ENCODE results near the gene ZNF736.
"Not testable (repeated sequence)": the region's sequence is repeated elsewhere in the genome, so short reads cannot be mapped to it uniquely, and the experiment has no call there.

The ZNF736 gene

DNA sequence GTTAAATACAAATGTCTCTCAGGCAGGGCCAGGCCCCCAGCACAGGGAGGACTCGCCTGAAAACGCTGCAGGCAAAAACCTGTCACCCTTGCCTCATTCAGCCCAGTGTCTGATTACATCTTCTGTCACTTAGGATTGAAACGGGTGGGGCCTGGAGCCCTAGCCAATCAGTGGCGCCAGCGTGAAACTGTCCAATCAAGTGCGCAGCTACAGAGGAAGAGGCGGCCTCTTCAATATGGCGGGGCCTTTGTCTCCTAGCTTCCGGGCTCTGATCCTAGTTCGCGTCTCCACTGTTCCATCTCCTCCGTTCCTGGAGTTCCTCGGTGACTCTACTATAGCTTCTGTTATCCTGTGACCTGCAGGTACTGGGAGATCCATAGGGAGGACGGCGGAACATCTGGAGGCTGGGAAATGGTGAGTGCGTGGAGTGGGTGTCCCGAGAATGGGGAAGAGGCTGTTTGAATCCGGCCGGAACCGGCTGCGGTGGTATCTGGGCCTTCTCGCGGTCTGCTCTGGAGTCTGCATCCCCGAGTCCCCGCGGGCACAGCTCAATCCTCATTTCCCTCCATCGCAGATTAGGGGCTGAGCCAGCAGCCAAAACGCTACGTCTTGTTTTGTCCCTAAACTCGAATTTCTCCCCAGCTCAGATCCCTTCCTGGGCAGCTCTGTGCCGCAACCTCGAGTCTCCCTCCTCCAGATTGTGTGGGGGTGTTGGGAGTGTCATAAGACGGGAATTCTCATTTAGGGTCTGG is at the start of gene ZNF736:
TSS of gene ZNF736 (plus strand) at position 222 of the 752 bp plus-strand sequence. CDS start at position 412, 190 bp downstream.
- DNase-seq (ENCODE audit: low spot score), result no peak

DNA sequence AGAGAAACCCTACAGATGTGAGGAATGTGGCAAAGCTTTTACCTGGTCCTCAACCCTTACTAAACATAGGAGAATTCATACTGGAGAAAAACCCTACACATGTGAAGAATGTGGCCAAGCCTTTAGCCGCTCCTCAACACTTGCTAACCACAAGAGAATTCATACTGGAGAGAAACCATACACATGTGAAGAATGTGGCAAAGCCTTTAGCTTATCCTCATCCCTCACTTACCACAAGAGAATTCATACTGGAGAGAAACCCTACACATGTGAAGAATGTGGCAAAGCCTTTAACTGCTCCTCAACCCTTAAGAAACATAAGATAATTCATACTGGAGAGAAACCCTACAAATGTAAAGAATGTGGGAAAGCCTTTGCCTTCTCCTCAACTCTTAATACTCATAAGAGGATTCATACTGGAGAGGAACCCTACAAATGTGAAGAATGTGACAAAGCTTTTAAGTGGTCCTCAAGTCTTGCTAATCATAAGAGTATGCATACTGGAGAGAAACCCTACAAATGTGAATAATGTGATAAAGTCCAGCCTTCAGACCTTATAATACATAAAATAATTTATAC is 47.3 kb upstream of the ZNF736 start:
- DNase-seq (ENCODE audit: low spot score), result no peak

DNA sequence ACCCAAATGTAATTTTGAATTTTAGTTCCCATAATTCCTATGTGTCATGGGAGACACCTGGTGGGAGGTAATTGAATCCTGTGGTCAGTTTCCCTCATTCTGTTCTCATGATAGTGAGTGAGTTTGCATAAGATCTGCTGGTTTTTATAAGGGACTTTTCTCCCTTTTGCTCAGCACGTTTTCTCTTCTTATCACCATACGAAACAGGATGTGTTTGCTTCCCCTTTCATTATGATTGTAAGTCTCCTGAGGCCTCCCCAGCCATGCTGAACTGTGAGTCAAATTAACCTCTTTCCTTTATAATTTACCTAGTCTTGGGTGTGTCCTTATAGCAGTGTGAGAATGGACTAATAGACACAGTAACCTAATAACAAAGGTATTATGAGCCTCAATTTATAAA is 36.1 kb upstream of the ZNF736 start:
- DNase-seq (ENCODE audit: low spot score), result no peak

DNA sequence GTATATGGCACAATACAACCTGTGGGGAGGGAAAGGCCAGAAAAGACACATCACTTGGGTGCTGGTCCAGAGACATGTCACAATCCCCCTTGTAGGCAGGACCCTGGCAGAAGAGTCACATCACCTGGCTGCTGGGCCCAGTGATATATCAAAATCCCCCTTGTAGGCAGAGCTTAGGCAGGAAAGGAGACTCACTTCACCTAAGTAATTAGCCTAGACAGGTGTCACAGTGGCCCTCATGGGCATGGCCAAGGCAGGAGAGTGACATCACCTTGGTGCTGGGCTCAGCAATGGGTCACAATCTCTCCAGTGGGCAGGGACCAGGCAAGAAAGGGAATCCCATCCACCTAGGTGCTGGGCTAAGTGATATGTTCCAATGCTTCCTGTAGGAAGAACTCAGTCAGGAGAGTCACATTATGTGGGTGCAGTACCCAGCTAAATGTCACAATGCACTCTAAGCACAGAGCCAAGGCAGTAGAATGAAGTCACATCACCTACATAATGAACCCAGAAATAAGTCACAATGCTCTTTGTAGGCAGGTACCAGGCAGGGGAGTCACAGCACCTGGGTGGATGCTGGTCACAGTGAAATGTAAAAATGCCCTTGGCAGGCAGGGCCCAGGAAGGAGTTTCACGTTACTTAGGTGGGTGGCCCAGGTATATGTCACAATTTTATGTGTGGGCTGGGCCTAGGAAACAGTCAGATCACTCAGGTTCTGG is 18.9 kb upstream of the ZNF736 start:
- no peak for DNase-seq (ENCODE audit: low spot score)

DNA sequence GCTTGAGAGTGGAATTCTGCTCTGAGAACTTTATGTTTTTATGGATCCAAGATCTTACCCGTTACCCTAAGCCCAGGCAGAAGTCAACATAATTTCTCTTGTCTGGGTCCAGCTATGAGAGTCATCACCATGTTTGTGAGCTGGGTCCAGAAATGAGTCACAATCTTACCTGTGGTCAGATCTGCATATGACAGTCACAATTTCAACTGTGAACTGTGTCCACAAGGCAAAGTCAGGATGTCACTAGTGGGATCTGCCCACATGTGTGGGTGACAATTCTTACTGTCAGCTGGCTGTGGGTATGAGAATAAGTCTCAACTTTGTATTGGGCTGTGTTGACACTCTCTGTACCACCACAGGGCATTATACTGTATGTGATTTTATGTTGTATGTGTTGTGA is 16.3 kb upstream of the ZNF736 start:
- DNase-seq (ENCODE audit: low spot score), result not testable (repeated sequence)

DNA sequence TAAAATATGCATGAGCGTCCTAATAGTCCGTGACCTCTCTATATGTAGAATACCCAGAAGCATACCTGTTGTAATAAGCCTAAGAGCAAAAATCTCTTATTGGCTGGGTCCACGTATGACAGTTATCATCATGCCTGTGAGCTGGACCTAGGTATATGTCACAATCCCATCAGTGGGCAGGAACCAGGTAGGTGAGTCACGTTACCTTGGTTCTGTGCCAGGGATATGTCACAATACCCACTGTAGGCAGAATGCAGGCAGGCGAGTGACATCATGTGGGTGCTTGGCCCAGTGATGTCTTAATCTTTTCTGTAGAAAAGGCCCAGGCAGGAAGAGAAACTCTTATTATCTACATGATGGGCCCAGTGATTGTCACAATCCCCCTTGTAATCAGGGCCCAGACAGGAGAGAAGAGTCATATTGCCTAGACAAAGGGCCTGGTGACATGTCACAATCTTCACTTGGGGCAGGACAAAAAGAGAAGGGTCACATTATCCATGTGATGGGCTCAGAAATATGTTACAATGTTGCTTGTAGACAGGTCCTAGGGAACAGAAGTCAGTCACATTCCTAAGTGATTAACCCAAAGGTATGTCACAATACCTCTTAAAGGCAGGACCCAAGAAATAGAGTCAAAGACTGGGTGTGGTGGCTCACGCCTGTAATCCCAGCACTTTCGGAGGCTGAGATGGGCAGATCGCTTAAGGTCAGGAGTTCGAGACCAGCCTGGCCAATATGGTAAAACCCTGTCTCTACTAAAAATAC is 12.9 kb upstream of the ZNF736 start:
- peak; percentile 8 for DNase-seq (ENCODE audit: low spot score)

DNA sequence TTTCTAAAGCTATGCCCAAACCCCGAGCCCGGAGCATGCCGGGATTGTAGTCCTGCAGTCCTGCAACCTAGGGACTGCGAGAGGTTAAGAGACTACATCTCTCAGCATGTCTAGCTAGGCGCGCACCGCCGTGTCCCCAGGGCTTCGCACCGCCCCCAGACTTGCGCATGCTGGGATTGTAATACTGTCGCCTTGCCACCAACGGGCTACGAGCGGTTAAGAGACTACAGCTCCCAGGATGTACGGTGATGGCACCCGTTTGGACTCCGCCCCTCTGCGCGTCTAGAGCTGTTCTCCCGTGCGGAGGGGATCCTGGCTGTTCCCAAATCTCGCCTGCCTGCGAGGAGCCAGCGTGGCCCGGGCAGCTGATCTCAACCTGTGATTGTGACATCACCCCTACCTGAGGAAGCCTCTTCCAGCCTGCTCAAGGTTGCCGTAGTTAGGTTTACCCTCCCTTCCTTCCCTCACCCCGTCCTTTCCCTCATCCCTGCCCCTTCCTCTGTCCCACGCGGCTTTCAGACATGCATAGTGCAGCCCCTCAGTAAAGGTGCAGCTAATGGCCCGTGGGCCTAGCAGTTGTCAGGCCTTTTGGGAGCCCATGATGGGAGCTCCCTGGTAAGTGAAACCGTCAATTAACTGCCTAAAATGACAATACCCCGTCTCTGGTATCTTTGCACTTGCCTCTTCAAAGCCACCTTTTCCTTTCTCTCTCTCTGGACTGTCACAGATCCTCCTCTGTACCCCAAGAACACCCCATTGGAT is 6.3 kb upstream of the ZNF736 start:
- no peak for DNase-seq (ENCODE audit: low spot score)

DNA sequence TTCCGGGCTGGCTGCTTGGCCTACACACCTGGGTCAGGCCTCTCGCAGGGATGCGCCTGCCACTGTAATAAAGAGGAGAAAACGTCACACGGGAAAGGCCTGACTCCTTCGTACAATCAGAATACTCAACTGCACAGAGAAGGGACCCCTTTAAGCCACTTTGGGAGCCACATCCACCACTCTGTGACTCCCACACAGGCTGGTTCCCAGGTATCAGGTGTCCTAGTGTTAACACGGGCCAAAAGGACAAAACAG is 5.8 kb upstream of the ZNF736 start:
- no peak for DNase-seq (ENCODE audit: low spot score)

DNA sequence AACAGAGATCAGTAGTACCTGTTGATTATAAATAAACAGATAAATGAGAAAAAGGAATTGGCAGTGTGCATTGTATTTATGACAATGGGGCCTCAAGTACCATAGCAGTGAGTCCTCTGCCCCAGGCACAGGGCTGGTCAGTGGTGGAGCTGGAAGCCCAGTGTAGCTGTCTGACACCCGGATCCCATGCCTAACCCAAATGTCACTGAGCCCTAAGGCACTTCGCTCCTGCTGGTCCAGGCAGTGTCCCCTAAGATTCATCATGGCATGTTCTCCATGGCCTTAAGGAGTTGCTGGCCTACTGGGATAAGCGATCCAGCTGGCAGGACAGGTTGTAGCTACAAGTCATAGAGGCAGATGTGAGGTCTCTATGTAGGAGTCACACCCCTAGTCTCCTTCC is 3.3 kb upstream of the ZNF736 start:
- no peak for DNase-seq (ENCODE audit: low spot score)

DNA sequence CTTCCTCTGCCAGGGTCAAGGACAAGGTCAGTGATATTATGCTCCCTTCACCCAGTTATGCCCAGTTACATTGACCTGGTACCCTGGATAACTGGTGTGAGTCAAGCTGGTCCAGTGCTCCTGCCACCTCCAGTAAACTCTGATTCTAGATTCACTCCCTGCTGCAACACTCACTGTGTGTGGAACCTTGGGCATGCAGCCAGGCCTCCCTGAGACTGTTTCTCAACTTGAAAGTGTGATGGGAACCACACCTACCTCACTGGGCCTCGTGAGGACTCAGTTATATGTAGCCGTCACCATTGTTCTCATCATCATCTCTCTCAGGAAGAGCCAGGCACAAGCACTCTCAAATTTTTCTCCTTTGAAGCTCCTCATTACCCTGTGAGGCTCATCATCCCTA is 935 bp upstream of the ZNF736 start:
- no peak for DNase-seq (ENCODE audit: low spot score)

DNA sequence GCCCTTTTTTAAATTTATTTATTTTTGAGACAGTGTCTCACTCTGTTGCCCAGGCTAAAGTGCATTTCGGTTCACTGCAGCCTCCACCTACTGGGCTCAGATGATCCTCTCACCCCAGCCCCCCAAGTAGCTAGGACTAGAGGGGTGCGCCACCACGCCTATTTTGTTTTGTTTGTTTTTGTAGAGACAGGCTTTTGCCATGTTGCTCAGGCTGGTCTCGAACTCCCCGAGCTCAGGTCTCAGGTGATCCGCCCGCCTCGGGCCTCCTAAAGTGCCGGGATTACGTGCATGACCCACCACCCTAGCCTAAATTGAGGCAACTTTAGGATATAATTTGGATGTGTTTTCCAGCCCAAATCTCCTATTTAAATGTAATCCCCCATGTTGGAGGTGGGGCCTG is 805 bp downstream of the ZNF736 start:
- DNase-seq (ENCODE audit: low spot score), result no peak

DNA sequence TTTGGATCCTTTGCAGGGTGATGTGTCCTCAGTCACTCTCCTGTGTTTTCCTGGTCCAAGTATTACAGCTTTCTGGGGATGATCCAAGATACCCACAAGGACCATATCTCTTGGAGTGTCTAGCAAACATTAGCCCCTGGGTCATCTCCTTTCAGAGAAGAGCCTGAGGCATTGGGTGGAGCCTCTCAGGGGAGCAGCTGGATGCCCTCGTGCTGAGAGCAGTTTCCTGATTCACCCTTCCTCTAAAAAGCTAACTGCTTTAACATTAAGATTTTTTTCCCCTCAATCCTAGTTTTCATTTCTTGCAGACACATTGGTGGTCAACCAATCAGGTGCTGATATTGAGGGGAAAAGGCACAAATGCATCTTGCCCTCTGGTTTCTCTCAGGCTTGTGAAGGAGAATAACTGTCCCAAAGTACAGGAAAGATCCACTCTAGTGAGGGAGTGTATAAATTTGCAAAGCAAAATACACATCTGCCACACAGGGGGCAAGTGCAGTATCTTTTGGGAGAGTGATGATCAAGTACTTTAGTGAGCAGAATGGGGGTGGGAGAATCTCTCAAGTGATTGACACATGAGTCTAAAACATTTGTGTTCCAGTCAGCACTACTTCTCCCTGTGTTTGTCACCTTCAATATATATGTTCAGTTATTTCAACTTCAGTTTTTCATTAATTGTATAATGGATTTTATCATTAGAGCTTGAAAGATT is 2.4 kb downstream of the ZNF736 start:
- not testable (repeated sequence) for DNase-seq (ENCODE audit: low spot score)

DNA sequence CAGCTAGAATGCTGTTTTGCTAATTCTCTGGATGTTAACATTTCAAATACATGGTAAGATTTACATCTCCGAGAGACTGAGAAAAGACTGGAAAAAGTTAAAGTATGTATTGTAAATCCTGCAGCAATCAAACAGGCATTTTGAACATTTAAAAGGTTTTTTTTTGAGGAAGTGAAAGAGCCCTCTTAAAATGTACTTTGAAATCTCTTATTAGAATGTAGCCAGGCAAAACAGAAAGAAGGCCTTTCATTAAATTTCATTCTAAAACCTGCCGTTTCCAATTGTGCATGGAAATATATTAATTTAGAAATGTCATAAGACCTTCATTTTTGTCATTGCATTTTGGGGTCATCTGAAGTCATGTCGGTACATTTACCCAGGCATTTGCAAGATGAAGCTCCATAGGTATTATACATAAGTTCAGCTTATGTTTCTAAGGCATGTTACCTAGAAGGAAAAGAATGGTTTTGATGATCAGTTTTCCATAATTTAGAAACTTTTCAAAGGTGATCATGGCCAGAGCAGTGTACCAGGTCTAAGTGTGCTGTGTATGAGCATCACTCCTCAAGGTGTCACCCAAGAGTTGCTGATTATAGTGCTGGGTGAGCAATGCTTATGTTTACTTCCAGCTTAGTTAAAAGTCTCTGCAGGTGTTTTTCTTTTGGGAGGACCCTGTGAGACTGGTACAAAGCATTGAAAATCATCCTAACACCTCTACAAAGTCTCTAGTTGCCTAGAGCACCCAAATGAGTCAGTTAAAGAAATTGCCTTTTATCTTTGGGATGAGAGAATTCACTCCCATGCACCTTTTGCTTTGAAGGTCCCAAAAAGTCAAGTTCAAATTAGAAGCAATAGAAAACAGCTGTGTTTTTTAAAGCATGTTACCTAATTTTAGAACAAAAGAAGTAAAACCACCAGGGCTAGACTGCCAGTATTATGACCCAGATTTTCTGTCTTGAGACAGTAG is 7.1 kb downstream of the ZNF736 start:
- peak; percentile 45 for DNase-seq (ENCODE audit: low spot score)

DNA sequence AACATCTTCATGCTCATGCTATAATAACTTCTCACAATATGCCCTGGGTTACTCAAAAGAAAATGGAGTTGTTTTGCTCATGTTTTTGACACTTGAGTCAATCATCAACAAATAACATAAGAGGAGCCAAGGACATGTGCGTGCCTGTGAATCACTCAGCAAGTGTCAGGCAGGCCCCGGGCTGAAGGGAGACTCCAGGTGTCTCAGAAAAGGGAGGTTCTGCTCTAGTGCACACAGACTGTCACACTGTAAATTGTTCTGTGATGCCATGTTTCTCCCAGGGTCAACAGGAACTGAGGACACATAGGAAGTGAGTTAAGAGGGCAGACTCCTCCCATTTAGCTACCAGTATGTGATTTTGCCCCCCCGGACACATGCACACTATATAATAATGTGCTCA is 10.4 kb downstream of the ZNF736 start:
- not testable (repeated sequence) for DNase-seq (ENCODE audit: low spot score)

DNA sequence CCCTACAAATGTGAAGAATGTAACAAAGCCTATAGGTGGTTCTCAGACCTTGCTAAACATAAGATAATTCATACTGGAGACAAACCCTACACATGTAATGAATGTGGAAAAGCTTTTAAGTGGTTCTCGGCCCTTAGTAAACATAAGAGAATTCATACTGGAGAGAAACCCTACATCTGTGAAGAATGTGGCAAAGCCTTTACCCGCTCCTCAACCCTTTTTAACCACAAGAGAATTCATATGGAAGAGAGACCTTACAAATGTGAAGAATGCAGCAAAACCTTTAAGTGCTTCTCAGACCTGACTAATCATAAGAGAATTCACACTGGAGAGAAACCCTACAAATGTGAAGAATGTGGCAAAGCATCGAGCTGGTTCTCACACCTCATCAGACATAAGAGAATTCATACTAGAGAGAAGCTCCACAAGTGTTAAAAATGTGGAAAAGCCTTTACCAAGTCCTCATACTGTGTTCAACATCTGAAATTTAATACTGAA is 35.0 kb downstream of the ZNF736 start:
- DNase-seq (ENCODE audit: low spot score), result not testable (repeated sequence)

DNA sequence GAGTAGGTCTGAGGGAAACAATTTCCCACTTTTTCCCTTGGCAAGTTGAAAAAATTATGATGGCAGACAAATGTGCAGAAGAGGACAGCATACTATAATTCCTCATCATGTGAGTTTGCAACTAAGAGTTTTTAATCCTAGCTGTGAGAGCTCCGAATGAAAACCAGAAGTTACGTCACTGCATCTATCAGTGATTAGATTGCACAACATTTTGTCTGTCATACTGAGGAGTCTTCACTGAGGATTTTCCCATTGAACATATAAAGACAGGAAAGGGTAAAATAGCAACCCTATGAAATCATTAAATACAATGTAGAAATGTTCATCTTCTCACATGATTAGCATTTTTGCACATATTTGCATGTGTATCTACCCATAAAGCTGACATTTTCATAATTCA is 45.8 kb downstream of the ZNF736 start:
- no peak for DNase-seq (ENCODE audit: low spot score)

DNA sequence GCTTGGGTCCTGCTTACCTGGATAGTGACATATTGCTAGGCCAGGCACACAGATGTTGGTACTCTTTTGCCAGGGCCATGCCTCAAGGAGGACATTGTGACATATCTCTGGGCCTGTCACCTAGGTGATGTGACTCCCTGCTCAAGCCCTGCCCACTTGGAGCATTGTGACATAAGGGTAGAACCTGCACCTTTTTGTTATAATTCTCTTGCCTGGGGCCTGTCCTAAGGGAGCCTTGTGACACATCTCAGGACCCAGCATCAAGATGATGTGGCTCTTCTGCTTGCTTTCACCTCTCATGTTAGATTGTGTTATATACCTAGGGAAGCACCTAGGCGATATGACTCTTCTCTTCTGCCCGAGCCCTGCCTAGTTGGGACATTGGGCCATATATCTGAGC is 57.4 kb downstream of the ZNF736 start:
- DNase-seq (ENCODE audit: low spot score), result no peak

DNA sequence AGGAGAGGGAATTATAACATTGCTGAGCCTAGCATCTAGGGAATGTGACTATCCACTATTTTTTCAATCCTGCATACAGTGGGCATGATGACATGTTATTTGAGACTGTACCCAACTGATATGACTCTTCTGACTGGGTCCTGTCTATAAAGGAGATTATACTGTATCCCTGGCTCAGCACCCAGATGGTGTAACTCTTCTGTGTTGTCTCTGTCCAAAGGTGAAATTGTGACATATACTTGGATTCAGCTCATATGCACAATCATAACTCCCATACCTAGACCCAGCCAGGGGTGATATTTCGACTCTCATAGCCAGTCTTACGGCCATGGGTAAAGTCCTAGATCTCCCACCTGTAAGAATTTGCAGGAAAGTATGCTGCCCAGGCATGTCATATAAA is 59.3 kb downstream of the ZNF736 start:
- no peak for DNase-seq (ENCODE audit: low spot score)

DNA sequence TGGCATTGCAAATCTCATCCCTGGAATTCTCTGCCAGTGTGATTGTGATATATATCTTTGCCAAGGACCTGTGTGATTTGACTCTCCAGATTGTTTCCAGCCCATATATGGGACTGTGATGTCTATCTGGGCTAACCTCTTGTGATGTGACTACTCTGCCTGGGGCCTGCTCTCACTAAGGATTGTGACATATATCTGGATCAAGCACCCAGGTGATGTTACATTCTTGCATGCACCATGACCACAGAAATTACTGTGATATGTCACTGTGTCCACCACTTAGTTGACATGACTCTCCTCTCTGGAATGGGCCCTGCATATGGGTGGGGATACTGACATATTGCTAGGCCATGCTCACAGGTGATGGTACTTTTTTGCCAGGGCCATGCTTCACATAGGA is 86.6 kb downstream of the ZNF736 start:
- no peak for DNase-seq (ENCODE audit: low spot score)
